GM19455 (cell line): Measurements from ENCODE around the gene PLEKHN1.

ENCODE experiments used
- ATAC-seq: cut with Tn5 transposase; IDR thresholded peaks from one replicate; pipeline ENCODE4 v1.9.1; 2021; ENCODE audit not compliant: unreplicated experiment

Gene PLEKHN1

GRCh38 chr1:929712-930632, 36.3 kb upstream of the PLEKHN1 start:
- no peak for ATAC-seq

GRCh38 chr1:930633-931138, 35.6 kb upstream of the PLEKHN1 start:
- no peak for ATAC-seq

GRCh38 chr1:931380-932172, 34.7 kb upstream of the PLEKHN1 start:
- no peak for ATAC-seq

GRCh38 chr1:932173-932510, 34.1 kb upstream of the PLEKHN1 start:
- ATAC-seq, result no peak

- no peak for ATAC-seq
These were observed 33.3 kb upstream of the PLEKHN1 start for GRCh38 chr1:932776-933602.

- ATAC-seq, result no peak
These were observed 32.7 kb upstream of the PLEKHN1 start for GRCh38 chr1:933603-933940.

GRCh38 chr1:934991-935750, 31.1 kb upstream of the PLEKHN1 start:
- no peak for ATAC-seq

- ATAC-seq, result no peak
These were observed 30.5 kb upstream of the PLEKHN1 start for GRCh38 chr1:935751-936231.

- no peak for ATAC-seq
These were observed 29.7 kb upstream of the PLEKHN1 start for GRCh38 chr1:936348-937264.

- no peak for ATAC-seq
These were observed 28.8 kb upstream of the PLEKHN1 start for GRCh38 chr1:937521-937920.

GRCh38 chr1:938088-938683, 28.1 kb upstream of the PLEKHN1 start:
- no peak for ATAC-seq

- no peak for ATAC-seq
These were observed 27.4 kb upstream of the PLEKHN1 start for GRCh38 chr1:938711-939489.

- ATAC-seq, result no peak
These were observed 26.7 kb upstream of the PLEKHN1 start for GRCh38 chr1:939511-940106.

- no peak for ATAC-seq
These were observed 25.9 kb upstream of the PLEKHN1 start for GRCh38 chr1:940107-941014.

GRCh38 chr1:941015-941587, 25.2 kb upstream of the PLEKHN1 start:
- no peak for ATAC-seq
